ENCODE results near the gene RHOC.

DNA sequence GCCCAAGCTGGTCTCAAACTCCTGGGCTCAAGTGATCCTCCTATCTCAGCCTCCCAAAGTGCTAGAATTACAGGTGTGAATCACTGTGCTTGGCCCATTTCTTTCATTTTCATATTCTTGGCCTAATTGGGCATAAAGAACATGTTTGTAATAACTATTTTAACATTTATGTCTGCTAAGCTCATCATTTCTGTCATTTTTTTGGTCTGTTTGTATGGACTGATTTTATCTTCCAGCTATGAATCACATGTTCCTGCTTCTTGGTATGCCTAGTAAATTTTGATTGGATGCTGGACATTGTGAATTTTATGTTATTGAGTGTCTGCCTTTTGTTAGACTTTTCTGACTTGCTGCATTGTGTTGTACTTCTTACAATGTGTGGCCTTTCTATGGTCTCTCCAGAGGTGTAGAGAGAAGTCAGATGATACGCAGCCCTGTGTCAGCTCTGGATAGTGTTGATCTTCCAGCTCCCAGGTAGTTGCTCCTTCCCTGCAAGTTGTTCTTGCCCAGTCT lies 47.2 kb upstream of the RHOC start:
- TF ChIP-seq, protein P1, sequence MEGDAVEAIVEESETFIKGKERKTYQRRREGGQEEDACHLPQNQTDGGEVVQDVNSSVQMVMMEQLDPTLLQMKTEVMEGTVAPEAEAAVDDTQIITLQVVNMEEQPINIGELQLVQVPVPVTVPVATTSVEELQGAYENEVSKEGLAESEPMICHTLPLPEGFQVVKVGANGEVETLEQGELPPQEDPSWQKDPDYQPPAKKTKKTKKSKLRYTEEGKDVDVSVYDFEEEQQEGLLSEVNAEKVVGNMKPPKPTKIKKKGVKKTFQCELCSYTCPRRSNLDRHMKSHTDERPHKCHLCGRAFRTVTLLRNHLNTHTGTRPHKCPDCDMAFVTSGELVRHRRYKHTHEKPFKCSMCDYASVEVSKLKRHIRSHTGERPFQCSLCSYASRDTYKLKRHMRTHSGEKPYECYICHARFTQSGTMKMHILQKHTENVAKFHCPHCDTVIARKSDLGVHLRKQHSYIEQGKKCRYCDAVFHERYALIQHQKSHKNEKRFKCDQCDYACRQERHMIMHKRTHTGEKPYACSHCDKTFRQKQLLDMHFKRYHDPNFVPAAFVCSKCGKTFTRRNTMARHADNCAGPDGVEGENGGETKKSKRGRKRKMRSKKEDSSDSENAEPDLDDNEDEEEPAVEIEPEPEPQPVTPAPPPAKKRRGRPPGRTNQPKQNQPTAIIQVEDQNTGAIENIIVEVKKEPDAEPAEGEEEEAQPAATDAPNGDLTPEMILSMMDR (IDR thresholded peaks at IDR 0.05), result no peak
- TF ChIP-seq POLR2A (IDR thresholded peaks at IDR 0.05; ENCODE audit: low read depth), result no peak
